ENCODE data around the gene ARSK.

- TF ChIP-seq, protein P1, sequence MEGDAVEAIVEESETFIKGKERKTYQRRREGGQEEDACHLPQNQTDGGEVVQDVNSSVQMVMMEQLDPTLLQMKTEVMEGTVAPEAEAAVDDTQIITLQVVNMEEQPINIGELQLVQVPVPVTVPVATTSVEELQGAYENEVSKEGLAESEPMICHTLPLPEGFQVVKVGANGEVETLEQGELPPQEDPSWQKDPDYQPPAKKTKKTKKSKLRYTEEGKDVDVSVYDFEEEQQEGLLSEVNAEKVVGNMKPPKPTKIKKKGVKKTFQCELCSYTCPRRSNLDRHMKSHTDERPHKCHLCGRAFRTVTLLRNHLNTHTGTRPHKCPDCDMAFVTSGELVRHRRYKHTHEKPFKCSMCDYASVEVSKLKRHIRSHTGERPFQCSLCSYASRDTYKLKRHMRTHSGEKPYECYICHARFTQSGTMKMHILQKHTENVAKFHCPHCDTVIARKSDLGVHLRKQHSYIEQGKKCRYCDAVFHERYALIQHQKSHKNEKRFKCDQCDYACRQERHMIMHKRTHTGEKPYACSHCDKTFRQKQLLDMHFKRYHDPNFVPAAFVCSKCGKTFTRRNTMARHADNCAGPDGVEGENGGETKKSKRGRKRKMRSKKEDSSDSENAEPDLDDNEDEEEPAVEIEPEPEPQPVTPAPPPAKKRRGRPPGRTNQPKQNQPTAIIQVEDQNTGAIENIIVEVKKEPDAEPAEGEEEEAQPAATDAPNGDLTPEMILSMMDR (IDR thresholded peaks at IDR 0.05): no peak
- TF ChIP-seq POLR2A (IDR thresholded peaks at IDR 0.05): no peak
These were observed 62.2 kb downstream of the ARSK start for GRCh38 chr5:95617057-95617456.

Data from uterus (tissue), 2 donors.